H4 (cell line): ENCODE data around the gene STK38. TPM values are rescaled to one million over a fixed set of nuclear protein-coding genes. Genes with fewer than 3 reads are reported as not detected.

Experiments used
- DNase-seq: peaks from one replicate; pipeline ENCODE4 v3.0.0-alpha.2; 2015; ENCODE audit warnings: low spot score
- total RNA-seq: library from RNA; depleted of rRNA; stranded (reverse); fragments of >200 nt; shearing (Covaris generic); gene quantifications from 2 replicates; pipeline ENCODE4 v1.2.3, GENCODE V29; 2014

Gene STK38
- total RNA-seq, 1 experiment from 2014 or later: 21.9 TPM

DNA sequence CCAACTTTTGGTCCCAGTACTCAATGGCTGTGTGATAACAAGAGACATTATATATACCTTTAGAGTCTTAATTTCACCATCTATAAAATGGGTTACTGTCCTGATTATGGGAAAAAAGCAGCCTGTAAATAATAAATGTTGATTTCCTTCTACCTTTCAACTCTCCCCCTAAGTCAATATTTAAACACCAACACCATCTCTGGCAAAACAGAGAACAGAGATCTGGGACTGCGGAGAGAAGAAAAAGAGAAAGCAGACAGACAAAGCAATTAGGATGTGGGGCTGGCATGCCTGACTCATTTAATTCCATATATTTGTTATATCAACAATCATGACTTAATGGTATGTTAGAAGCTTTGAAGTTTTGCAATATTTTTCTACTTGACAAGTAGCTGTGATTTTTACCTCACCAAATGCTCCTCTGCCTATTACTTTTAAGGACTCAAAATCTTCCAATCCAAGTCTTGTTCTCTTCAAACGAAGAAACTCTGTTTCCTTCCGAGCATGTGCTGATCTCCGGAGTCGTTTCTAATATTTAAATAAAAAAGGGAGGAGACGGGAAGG lies 23.3 kb downstream of the STK38 start:
- no peak for DNase-seq

DNA sequence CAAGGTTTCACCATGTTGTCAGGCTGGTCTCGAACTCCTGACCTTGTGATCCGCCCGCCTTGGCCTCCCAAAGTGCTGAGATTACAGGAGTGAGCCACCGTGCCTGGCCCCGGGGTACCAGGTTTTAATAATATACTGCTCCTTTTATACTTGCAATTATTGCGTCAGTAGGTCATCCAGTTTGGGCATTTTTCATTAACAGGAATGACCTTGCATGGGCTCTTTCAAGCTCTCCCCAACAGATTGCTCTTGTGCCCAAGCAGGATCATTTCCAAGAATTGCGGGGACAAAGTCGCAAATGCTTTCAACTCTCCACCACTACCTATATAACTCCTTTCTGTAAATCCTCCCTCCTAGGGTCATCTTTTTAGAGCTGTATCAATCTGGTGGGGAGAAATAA lies 23.8 kb downstream of the STK38 start:
- no peak for DNase-seq

DNA sequence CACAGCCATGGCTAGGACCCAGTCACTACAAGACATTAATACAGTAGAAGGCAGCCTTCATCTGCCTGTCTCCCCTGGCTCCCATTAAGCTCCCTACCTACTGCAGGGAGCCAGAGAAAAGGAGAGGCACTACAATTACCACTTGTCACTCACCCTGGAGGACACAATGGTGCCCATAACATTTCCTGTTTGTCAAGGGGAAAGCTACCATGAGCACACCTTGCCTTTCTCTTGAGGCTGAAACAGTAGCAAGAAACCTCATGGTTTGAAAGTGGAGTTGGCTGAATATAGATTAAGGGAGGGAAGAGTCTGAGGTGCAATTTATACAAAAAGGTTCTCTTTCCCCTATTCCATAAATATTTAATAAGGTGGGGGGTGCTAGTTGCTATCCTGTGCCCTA lies 27.9 kb downstream of the STK38 start:
- no peak for DNase-seq

DNA sequence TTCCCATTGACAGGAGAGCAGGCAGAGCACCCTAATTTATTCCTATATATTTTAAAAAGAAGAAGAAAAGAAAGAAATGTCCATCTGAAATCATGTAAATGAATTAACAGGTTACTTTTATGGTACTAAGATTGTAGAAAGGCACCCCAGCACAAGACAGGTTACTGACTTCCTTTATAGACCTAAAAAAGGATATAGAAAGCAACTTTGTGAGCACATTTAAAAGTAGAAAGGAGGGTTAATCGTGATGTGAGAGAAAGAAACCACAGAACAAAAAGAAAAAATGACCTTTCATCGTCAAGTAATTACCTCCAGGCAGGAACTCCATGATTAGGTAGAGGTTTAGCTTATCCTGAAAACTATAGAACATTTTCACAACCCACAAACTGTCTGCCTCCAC lies 29.9 kb downstream of the STK38 start:
- DNase-seq: no peak

DNA sequence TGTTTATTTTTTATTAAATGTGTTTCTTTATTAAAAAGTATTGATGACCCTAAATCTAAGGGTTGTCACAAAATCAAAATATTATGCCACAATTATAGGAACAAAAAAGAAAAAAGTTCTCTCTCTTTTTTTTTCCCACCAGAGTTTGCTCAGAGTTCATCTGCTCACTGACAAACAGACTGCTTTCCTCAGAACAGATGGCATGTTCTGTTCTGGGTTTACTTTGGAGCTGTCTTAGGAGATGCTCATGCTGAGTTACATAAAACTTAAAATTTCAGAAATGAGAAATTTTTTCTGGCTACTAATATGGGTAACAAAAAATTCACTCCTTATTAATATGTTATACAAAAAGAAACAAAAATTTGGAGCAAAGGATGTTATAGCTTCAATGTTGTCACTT lies 30.3 kb downstream of the STK38 start:
- no peak for DNase-seq

DNA sequence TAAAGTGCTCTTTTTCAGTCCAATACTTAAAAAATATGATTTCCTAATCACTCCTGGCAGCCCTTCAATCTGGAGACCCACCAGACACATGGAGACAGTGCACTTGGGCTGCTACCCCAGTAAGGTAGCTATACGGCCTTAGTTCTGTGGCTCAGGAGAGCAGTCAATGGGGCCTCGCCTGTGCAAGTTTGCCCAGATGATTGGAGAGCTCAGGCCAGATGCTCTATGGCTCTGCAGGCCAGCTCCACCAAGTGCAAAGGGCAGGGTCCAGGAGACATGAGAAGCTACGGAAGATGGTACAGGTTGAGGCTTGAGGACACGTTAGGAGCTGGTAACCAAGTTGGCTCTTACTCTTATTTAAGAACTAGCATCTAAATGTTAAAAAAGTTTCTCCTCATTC lies 30.7 kb downstream of the STK38 start:
- no peak for DNase-seq

DNA sequence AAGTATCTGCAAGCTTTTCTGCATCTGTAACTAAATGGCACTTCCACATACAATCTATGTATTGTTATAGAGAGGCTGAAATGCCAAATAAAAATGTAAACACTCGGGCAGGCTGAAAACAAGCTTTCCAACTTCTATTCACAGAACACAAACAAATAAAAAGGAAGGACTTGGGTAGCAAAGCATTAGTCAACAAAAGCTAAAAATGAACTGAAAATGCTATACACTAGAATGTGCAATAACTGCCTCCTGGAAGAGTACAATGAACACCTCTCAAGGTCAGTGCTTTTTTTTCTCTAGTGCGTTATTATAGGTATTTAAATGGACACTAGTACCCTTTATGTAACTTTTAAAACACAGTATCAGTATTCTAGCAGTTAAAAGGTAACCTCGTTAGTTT lies 31.4 kb downstream of the STK38 start:
- DNase-seq: no peak

DNA sequence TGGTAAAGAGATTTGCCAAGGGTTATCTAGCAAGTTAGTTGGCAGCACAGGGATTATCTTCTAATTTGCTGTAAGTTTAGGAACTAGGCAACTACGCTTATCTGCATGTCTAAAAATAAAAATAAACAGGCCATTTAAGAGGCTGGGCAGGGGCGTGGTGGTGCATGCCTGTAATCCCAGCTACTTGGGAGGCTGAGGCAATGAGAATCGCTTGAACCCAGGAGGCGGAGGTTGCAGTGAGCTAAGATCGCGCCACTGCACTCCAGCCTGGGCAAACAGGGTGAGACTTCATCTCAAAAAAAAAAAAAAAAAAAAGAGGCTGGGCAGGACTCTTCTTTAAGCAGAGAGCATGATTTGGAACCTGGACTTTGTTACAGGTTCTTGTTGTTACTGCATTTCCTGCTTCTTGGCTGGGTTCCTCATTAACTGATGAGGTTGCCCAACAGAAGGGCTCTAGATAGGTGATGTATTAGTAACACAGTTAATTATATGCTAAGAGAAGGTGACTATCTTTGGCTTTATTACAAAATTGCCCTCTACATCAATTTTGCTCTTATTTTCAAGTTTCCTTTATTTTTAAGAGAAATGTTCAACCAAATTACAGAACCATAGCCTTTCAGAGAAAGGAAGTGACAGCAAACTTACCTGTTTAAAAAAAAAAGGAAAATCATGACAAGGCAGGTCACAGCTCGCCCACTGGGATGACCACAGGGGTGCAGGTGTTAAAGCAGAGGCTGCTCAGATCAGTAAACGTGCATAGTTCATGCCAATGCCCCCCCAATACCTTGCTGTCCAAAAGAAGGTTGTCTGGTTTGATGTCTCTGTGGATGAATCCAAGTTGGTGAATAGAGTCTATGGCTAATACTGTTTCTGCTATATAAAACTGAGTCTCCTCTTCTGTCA lies 32.5 kb downstream of the STK38 start:
- no peak for DNase-seq

DNA sequence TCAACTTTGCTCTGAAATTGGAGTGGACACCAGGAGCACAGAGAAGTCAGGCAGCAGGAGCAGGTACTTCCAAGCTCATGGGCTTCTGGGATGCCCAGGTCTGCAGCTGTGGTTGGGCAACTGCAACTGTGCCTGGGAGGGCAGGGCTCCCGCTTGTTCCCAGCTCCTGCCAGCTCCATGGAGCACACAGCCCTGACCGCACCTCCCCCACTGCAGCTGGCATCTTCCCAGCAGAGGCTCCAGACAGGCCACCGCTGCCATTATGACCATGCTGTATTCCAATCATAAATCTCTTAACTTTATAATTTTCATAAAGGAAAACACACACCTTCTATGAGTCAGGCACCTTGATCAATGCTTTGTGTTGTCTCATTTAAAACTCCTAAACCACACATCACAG lies 36.9 kb downstream of the STK38 start:
- no peak for DNase-seq

DNA sequence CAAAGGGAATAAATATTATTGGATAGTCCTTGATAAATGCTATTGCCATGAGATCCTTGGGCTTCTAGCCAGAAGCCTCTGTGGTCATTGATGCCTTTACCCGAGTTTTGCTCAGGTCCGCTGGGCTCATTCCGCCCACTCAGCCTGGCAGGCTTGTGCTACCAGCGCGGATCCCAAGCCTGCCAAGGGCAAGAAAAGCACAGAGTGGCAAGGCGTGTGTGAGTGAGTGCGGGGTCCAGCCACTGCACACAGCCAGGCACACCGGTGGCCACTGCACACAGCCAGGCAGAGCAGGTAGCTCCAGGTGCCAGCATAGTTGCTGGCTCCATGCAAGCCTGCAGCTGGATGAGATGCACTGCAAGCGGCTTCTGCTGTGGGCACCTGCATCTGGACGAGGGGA lies 38.7 kb downstream of the STK38 start:
- no peak for DNase-seq

DNA sequence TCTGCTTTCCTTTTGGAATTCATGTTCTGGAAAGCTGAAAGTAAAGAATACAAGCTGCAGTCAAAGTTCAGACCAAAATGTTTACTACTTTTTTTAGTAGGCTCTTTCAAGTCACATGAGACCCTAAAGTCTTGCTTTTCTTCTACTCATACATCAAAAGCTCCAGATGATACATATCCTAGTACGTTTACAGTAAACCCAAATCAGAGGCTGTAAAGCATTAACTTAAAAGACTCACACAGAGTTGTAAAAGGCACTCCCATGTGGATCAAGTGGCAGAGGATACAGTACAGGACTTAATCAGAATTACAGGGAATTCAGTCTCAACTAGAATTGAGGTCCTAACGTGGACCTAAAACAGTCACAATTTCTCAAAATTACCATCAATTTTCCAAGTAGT lies 40.7 kb downstream of the STK38 start:
- no peak for DNase-seq

DNA sequence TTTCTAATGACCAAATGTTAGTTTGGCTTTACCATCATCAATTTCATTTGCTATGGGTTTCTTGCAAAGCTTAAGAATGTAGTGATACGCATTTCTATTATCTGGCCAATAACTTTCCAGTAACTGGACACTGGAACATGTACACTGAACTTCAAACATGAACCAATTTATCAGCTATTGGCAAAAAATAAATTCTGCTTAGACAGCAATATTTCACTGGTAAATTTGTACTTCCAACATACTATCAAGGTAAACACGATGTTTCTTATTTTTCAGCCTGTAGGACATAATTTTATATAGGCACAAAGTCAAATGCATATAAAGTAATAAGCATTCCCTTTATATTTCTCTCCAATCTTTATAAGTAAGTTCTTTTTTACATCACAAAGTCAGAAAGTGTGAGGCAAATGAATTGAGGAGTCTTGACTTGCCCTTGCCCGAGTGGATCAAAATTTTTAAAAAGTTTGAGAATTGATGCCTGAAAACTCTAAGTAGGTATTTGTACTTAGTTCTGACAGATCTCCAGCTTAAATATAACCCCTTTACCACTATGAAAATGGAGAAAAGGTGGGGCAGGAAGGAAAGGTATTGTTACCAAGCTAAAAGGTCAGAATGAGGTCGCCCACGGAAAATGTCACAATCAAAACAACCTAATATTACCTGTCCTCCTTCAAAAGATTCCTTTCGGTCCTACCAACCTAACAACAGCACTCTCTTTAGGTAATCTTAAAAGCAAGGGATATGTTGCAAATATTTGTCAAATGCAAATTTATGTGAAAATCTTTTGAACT lies 41.3 kb downstream of the STK38 start:
- DNase-seq: no peak

DNA sequence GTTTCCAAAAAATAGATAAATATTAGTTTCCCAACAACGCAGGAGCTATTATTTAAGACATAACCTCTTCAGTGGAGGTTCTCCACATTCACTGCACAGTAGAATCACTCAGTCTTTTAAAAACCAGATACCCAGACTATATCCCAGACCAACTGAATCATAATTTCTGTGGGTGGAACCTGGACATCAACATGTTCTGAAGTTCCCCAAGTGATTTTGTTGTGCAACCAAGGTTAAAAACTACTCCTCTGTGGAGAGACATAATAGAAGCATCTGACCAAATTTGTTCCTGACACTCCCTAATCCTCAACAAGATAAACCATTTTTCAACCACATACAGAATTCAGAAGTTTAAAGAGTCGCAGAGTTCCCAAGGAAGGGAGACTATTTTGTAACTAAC lies 42.3 kb downstream of the STK38 start:
- no peak for DNase-seq

DNA sequence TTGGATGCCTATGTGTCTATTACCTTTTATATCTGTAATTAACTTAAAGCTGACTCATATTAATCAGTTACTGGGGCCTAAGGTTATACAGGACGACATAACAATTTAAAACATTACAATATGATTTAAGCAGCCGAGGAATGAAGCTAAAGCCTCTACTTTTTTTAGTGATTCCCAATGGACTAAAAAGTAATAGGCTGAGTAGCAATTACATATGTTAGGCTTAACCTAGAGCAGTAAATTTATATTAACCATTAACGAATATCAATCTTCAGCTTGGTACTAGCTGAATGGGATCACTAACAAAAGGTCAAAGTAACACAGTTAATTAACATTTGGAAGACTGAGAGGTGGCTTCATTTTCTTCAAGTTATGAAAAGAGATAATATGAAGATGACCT lies 43.1 kb downstream of the STK38 start:
- no peak for DNase-seq

DNA sequence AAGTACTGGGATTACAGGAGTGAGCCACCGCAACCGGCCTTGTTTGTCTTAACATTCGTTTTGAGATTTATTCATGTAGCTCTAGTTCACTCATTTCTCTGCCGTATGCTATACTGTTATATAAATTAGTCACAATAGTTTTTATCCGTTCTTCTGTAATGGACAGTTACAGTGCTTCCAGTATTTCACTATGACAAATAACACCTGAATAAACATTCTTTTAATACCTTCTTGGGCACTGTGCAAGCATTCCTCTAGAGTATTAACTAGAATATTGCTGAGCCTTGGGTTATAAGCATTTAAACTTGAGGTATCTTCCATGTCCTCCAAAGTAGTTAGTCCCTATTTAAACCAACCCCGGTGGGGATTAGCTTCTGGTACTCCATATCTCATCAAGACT lies 45.6 kb downstream of the STK38 start:
- DNase-seq: no peak

DNA sequence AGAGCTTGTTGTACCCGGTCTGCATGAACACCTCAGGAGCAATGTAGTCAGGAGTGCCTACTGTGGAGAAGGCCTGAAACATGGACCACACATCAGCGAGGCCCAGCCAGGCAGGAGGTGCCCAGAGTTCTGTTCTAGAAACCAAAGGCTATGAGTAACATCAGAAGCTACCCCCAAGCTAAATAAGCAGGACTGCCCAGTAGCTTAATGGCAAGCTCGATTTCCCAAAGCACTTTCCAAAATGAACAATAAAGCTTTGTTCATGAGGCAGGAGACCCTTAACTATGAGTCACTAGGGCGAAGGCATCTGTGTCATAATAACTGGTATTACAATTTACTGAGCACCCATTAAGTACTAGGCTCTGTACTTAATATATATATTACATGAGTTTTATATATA lies 47.4 kb downstream of the STK38 start:
- no peak for DNase-seq

DNA sequence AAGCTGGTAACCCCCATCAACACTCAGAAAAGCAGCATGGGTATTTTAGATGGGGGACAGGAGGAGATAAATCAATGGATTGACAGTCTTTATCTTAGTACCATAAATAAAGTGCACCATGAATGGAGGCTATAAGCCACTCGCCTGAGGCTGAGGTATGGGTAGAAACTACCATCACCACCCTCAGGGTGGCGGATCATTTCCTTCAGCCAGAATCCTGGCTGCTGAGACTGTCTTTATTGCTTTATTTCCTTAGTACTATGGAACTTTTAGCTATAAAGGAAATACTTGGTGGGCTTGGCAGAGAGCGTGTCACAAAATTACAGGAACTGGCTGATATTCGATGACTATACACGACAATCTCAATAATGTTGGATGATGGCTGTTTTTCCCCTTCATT lies 52.2 kb downstream of the STK38 start:
- DNase-seq: no peak

DNA sequence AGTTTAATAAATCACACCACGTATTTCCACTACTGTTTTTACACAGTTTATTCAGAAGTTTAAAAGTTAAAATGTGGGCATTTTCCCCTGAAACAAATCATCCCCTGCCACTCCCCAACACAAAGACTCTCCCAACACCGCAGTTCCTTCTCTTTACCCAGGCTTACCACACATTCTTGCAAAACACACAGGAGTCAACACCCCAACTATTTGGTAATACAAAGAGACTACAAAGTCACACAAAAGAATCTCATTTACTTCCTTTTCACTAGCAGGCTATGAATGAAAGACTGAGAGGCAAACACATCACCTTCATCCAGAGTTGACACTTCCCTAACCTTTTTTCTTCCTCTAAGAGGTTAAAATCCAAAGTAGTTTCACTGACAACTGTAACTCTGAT lies 53.4 kb downstream of the STK38 start:
- no peak for DNase-seq

DNA sequence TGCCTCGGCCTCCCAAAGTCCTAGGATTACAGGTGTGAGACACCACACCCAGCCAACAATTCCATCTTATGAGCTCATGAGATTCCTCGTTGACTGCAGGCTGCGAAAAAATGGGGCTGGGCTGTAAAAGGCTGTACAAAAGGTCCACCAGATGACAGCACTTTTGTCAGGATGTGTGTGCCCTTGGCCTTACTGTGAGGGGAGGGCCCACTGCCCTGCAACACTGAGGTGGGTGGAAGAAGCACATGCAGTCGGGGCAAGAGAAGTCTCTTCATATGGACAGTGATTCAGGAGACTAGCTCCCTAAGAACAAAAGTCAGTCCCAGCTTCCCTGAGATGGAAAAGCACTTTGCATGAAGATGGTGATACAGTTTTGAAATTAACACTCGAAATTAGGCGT lies 54.0 kb downstream of the STK38 start:
- DNase-seq: no peak

DNA sequence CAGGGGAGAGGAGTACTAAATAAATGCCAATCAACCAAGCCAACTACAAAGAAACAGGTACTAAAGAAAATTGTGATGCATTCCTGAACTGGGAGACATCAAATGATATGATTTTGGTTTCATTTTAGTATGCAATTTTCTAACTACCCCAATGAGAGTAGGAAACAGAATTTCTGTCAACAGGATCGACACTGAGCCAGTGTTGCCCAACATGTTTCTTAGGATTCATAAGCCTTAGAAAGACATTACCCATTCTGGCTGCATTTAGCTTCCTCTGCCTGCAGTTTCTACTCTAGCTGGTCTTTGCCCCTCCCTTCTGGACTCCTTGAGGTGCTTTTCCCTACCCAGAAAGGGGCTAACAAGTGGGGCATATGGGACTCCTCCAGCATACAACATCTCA lies 54.7 kb downstream of the STK38 start:
- no peak for DNase-seq

DNA sequence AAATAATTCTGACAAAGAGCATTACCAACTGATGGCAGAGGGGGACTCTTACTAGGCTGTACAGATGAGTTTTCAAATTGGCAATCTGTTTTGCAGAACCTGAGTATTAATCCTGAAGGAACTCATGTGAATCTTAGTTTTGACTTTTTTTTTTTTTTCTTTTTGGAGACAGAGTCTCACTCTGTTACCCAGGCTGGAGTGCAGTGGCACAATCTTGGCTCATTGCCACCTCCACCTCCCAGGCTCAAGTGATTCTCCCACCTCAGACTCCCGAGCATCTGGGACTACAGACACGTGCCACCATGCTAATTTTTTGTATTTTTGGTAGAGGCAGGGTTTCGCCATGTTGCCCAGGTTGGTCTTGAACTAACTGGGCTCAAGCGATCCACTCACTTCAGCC lies 55.2 kb downstream of the STK38 start:
- DNase-seq: no peak

DNA sequence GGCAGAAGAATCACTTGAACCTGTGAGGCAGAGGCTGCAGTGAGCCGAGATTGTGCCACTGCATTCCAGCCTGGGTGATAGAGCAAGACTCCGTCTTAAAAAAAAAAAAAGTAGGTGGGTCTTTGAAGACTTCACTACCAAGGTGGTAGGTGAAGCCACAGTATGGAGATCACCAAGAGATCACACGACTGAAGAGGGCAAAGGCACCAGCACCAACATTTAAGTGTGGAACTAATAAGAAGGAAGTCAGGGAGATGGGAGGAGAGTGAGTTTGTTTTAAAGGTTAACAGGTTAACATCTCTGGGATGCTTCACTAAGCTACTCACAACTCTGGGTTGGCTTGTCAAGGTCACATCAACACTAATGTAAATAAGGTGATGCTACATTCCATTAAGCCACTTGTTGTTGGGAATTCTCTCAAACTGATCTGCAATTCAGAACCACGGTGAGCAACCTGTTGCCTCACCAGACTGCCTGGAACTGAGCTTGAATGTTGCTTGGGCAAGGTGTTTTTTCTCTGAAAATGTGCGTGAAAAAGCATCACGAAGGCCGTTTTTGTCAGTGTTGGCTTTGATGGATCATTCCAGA lies 55.8 kb downstream of the STK38 start:
- no peak for DNase-seq

DNA sequence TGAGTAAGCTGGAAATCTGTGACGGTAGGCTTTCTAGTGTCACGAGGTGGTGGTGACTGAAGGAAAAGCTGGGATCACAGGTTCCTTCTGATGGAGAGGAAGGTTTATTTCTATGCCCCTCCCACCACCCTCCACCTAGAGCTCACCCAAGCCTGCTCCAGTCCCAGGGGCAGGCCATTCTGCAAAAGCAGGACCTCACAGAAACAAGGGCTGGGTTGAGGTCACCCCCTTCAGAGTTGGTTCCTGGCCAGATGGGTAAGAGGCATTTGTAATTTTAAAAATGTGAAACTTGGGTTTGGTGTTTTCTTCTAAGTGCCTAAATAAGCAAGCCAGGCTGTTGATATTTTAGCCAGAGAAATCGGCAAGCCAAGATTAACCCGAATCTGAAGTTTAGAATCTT lies 57.9 kb downstream of the STK38 start:
- no peak for DNase-seq
